SK-N-MC (cell line): ENCODE measurements around the gene DIRAS2.

Experiments
- DNase-seq: peaks from one replicate; pipeline ENCODE4 v3.0.0-alpha.2; 2011; ENCODE audit warnings: low read depth, low spot score
- H3K27ac ChIP-seq: fragments of 200-600 bp; sonication (generic); 2 replicates; pipeline ENCODE4 v1.5.1; 2016; ENCODE audit warnings: mixed run types
- H3K36me3 ChIP-seq: fragments of 200-600 bp; sonication (generic); 2 replicates; pipeline ENCODE4 v1.6.1; 2017; ENCODE audit warnings: antibody characterized with exemption, low read length, mixed read lengths; ENCODE audit not compliant: insufficient read depth
- H3K4me3 ChIP-seq: fragments of 200-600 bp; sonication (generic); 2 replicates; pipeline ENCODE4 v1.5.1; 2016
- H3K9ac ChIP-seq: fragments of 200-600 bp; sonication (generic); 2 replicates; pipeline ENCODE4 v1.8.0; 2017; ENCODE audit warnings: mixed run types, mixed read lengths; ENCODE audit not compliant: insufficient read length
- H3K9me3 ChIP-seq: fragments of 200-600 bp; sonication (generic); 2 replicates; pipeline ENCODE4 v1.6.1; 2017; ENCODE audit warnings: low read depth, mild to moderate bottlenecking, antibody characterized with exemption, low read length, moderate library complexity, mixed read lengths
- EZH2 ChIP-seq: fragments of 200-600 bp; sonication (generic); IDR thresholded peaks from one replicate; pipeline ENCODE4 v1.6.1; 2017; ENCODE audit warnings: antibody characterized with exemption
- FOXP2 ChIP-seq: optimal IDR thresholded peaks from 2 replicates; pipeline ENCODE3; 2011; ENCODE audit warnings: mild to moderate bottlenecking, moderate library complexity; ENCODE audit not compliant: insufficient read depth; ENCODE audit errors: extremely low read length, control extremely low read depth
- POLR2AphosphoS5 ChIP-seq: IDR thresholded peaks from 2 replicates; pipeline ENCODE4 v1.6.1; 2012; ENCODE audit warnings: mild to moderate bottlenecking, low read depth, low read length, borderline replicate concordance

The DIRAS2 gene

DNA sequence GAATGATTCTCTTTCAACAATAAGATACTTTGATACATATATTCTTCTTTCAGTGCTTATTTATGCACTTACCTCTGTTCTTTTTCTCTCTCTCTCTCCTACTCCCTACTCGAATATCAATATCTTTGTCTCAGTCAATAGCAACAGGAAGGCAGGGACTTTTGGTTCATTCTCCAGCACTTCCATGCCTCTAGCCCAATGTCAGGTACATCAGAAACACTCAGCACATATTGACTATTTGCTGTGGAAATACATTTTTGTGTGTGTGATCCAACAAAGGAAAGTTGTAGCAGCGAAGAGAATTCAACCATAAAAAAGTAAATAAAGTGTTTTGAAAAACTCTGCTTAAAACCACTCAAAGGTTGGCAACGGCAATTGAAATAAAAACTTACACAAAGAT lies 12.6 kb downstream of the DIRAS2 start:
- DNase-seq: no peak
- H3K27ac ChIP-seq: no peak overlapping the region
- TF ChIP-seq POLR2AphosphoS5 (no peak), EZH2 (no peak), FOXP2 (no peak)
- no peak overlapping the region for H3K4me3 ChIP-seq
- no peaks in the 10 kb centered on the region for H3K36me3 ChIP-seq
- no peaks in the 10 kb centered on the region for H3K9me3 ChIP-seq
- no peak overlapping the region for H3K9ac ChIP-seq

DNA sequence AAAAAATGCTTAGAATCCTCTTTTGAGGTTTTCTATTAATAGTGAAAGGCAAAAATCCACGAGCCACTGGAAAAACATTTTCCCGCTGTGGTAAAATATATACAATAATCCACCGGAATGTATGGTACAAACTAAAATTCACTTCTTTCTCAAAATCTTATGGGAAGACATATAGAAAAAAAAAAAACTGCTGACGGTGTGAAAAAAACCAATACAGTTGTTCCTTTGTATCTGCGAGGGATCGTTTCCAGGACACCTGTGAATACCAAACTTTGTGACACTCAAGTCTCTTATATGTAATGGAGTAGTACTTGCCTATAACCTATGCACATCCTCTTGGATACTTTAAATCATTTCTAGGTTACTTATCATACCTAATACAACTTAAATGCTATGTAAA lies 13.3 kb downstream of the DIRAS2 start:
- Histone ChIP-seq H3K9me3 (no peaks in the 10 kb centered on the region), H3K9ac (no peak overlapping the region), H3K4me3 (no peak overlapping the region), H3K27ac (no peak overlapping the region), H3K36me3 (no peaks in the 10 kb centered on the region)
- no peak for DNase-seq
- TF ChIP-seq POLR2AphosphoS5: no peak
- TF ChIP-seq EZH2: no peak
- TF ChIP-seq FOXP2: no peak

DNA sequence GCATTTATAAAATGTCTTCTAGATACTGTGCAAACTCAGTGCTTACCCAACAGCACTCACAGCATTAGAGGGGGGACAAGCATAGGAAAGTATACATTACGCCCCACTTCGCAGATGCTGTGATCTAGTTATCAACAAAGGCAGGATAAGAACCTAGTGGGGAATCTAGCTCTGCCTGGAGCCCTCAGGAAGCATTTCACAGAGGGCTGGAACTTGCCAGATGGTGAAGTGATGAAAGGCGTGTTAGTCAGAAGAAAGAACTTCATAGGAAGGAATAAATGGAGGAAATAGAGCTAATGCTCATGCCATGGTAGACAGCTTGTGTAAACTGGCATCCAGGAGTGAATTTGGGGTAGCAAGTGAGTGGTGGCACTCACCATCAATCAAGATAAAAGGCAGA lies 25.8 kb downstream of the DIRAS2 start:
- H3K9me3 ChIP-seq: no peaks in the 10 kb centered on the region
- H3K9ac ChIP-seq: no peak overlapping the region
- no peaks in the 10 kb centered on the region for H3K36me3 ChIP-seq
- no peak overlapping the region for H3K4me3 ChIP-seq
- no peak for DNase-seq
- TF ChIP-seq POLR2AphosphoS5: no peak
- no peak for TF ChIP-seq EZH2
- TF ChIP-seq FOXP2: no peak
- H3K27ac ChIP-seq: no peak overlapping the region

DNA sequence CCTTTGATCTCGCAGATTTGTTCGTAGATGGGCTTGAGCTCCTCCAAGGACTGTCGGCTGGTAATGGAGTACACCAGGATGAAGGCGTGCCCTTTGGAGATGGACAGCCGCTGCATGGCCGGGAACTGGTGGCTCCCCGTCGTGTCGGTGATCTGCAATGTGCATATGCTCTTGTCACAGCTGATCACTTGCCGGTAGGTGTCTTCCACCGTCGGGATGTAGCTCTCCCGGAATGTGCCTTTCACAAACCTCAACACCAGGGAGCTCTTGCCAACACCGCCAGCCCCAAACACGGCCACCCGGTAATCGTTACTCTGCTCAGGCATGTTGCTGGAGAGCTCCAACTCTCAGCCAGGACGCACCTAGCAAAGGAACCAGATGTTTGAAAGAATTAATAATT lies 29.1 kb downstream of the DIRAS2 start:
- no peak for DNase-seq
- Histone ChIP-seq H3K9ac (no peak overlapping the region), H3K9me3 (no peaks in the 10 kb centered on the region), H3K4me3 (no peak overlapping the region), H3K36me3 (no peaks in the 10 kb centered on the region), H3K27ac (no peak overlapping the region)
- no peak for TF ChIP-seq EZH2
- no peak for TF ChIP-seq FOXP2
- no peak for TF ChIP-seq POLR2AphosphoS5

DNA sequence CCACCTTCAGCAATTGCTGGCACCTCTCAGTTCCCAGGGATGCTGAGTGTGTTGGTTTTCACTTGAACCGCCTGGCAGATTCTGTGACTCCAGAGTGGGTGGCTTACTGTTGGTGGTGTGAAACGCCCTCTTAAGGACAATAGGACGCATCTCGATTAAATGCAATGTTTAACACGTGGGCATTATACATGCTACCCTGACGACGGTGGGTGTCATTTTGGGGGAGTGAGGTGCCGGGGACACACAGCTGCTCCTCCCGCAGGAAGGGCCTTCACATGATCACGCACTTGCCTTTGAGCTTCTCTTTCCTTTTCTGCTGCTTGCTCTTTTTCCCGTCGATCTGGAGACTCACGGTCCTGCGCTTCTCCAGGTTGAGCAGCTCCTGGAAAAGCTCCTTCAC lies 29.7 kb downstream of the DIRAS2 start:
- TF ChIP-seq FOXP2 (no peak), EZH2 (no peak), POLR2AphosphoS5 (no peak)
- Histone ChIP-seq H3K36me3 (no peaks in the 10 kb centered on the region), H3K9me3 (no peaks in the 10 kb centered on the region), H3K4me3 (no peak overlapping the region), H3K9ac (no peak overlapping the region), H3K27ac (no peak overlapping the region)
- DNase-seq: no peak

DNA sequence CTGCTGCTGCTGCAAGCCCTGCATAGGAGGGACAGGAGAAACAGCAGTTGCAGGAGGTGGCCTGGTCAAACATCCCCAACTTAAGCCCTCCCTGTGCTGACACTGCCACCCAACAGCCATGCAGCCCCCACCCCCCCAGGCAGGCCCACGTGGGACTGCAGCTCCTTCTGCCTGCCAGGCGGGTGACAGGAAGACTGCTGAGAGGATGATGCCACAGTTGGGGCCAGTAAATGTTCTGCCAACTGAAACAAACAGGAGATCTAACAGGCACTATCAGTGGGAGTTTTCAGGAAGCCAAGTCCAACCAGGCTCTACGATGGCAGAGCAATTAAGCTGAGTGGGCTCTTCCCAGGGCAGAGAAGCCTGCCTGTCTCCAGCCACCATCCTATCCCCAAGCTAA lies 31.1 kb downstream of the DIRAS2 start:
- DNase-seq: no peak
- H3K27ac ChIP-seq: no peak overlapping the region

DNA sequence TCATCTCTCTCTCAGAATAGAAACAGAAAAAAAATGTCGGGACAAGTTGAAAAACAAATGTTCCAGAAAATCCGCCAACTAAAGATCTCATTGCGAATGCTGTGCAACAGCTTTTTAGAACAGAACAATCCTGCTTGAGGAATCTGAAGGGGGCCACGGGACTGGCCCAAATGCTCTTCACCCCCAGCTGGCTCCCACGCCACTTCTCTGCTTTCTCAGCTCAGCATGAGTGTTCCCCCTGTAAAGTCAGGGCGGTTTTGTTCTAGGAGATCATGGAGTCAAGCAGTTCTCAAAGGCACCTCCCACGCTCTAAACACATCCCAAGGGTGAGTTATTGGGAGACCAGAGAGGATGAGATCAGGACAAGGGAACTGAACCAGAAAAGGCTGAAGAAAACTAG lies 31.5 kb downstream of the DIRAS2 start:
- TF ChIP-seq EZH2: no peak
- no peak for TF ChIP-seq POLR2AphosphoS5
- TF ChIP-seq FOXP2: no peak
- Histone ChIP-seq H3K9me3 (no peaks in the 10 kb centered on the region), H3K27ac (no peak overlapping the region), H3K9ac (no peak overlapping the region), H3K4me3 (no peak overlapping the region), H3K36me3 (no peaks in the 10 kb centered on the region)
- no peak for DNase-seq

More for the DNA sequence above, 31.1 kb downstream of the DIRAS2 start:
- H3K36me3 ChIP-seq: no peaks in the 10 kb centered on the region
- no peak overlapping the region for H3K4me3 ChIP-seq
- H3K9me3 ChIP-seq: no peaks in the 10 kb centered on the region
- H3K9ac ChIP-seq: no peak overlapping the region
- TF ChIP-seq EZH2 (no peak), FOXP2 (no peak), POLR2AphosphoS5 (no peak)

DNA sequence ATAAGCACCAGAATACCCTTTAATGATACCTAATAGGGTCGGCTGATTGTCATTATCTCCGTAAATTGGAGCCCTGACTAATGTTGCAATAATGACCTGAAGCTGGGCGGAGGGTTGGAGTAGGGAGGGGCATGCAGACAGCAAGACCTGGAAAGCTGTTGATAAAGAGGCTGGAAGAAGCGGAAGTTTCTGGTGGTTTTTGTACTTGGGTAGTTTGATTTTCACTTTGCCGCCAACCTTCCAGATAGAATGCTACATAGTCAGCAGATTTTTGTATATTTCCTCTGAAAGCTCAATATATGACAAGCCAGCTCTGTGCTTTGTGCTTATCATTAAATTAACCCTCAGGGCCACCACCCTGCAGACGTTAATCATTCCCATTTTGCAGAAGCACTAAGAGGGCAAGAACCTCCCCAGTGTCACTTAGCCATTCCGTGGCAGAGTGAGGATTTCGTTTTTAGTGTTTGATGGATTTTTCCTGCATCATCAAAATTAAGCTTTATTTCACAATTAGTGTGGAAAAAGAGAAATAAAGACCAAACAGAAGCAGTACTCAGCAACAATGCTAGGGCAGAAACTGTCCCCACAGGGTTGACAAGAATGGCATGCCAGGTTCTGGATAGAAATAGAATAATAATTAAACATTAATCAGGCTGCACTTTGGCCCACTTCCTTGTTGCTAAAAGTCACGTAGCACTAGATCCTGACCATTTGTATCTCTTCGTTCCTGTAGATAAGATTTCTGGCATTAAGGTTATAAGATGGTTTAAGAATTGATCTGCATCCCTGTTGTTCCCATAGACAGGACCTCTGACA lies 34.7 kb downstream of the DIRAS2 start:
- DNase-seq: no peak
- H3K36me3 ChIP-seq: no peaks in the 10 kb centered on the region
- H3K4me3 ChIP-seq: no peak overlapping the region
- no peak overlapping the region for H3K27ac ChIP-seq
- TF ChIP-seq FOXP2 (no peak), POLR2AphosphoS5 (no peak), EZH2 (no peak)
- no peak overlapping the region for H3K9ac ChIP-seq
- no peaks in the 10 kb centered on the region for H3K9me3 ChIP-seq

DNA sequence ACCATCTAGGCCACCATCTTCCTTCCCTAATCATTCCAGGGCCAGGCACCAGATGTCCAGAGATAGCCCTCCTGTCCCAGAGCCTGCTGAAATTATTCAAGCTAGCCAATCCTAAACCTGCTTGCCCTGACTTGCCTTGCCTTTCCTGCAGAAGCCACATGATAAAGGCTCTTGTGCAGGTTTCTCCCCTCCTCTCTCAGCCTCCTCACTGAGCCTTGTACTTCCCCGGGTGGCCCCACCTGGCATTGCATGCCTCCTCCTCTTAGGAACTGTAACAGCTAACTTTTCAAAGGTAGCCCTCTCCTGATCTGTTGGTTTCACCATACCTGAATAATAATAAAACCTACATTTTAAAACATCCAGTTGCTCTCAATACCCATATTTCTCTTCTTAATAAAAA lies 42.6 kb downstream of the DIRAS2 start:
- Histone ChIP-seq H3K36me3 (no peaks in the 10 kb centered on the region), H3K27ac (no peak overlapping the region), H3K9me3 (no peaks in the 10 kb centered on the region), H3K4me3 (no peak overlapping the region), H3K9ac (no peak overlapping the region)
- DNase-seq: no peak
- TF ChIP-seq EZH2 (no peak), FOXP2 (no peak), POLR2AphosphoS5 (no peak)
